ENCODE data around the gene CNTRL.
"Not testable (repeated sequence)": the region's sequence is repeated elsewhere in the genome, so short reads cannot be mapped to it uniquely, and the experiment has no call there.

The CNTRL gene

DNA sequence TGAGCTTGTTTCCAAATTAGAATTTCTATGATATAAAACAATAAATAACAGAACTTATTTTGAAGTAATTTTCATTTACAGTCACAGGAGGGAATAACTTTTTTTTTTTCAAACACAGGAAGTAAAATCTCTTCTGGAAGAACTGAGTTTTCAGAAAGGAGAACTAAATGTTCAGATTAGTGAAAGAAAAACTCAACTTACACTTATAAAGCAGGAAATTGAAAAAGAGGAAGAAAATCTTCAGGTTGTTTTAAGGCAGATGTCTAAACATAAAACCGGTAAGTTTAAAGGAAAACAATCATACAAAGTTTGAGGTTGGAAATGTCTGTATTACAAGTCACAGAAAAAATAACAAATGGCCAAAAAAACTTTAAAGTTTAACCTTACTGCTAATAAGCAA is 85.3 kb downstream of the CNTRL start:
- H3K27ac ChIP-seq (ENCODE audit: low read length): no peak overlapping the region
- H3K4me1 ChIP-seq (ENCODE audit: control insufficient read depth in 1 of 2, insufficient read depth in 2 of 2, low read length in 2 of 2): no peaks in the 10 kb centered on the region
- no peaks in the 10 kb centered on the region for H3K27me3 ChIP-seq (ENCODE audit: low read depth, low read length)
- no peak overlapping the region for H3K4me3 ChIP-seq (ENCODE audit: low read depth in 1 of 2, low read length in 2 of 2)
- peaks cover 19 to 27% of the 10 kb centered on the region in 2 donors for H3K36me3 ChIP-seq (ENCODE audit: control insufficient read depth in 1 of 2, insufficient read depth in 2 of 2, low read length in 2 of 2)
- H3K9me3 ChIP-seq (ENCODE audit: control insufficient read depth in 1 of 2, low read length in 2 of 2): no peaks in the 10 kb centered on the region

GRCh38 chr9:121168052-121168451 is 93.3 kb downstream of the CNTRL start:
- Histone ChIP-seq H3K4me1 (ENCODE audit: control insufficient read depth in 1 of 2, insufficient read depth in 2 of 2, low read length in 2 of 2) (no peaks in the 10 kb centered on the region), H3K27me3 (ENCODE audit: low read depth, low read length) (no peaks in the 10 kb centered on the region), H3K27ac (ENCODE audit: low read length) (no peak overlapping the region), H3K36me3 (ENCODE audit: control insufficient read depth in 1 of 2, insufficient read depth in 2 of 2, low read length in 2 of 2) (peaks cover 30 to 53% of the 10 kb centered on the region in 2 donors), H3K4me3 (ENCODE audit: low read depth in 1 of 2, low read length in 2 of 2) (no peak overlapping the region), H3K9me3 (ENCODE audit: control insufficient read depth in 1 of 2, low read length in 2 of 2) (no peaks in the 10 kb centered on the region)

DNA sequence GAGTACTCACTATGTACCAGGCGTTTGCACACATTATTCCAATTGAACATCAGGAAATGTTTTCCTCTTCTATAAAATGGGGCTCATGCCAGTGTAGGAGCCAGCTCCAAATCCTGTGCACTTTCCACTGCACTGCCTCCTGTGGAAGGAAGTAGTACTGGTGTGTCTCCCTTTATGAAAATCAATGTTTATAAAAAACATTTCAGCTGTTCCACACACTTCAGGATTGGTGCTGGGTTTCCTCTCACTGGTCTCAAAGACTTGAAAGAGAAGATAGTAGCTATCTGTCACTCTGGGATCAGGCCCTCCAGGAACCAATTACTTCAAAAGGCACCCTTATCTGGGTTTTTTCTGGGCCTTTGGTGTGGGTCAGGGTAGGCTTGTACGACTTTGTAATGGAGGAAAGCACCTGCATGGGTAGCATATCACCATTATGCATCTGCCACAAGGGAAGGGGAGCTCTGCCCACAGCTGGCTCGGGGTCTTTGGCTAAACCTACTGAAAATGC is 94.4 kb downstream of the CNTRL start:
- Histone ChIP-seq H3K36me3 (ENCODE audit: control insufficient read depth in 1 of 2, insufficient read depth in 2 of 2, low read length in 2 of 2) (peaks cover 40 to 62% of the 10 kb centered on the region in 2 donors), H3K4me1 (ENCODE audit: control insufficient read depth in 1 of 2, insufficient read depth in 2 of 2, low read length in 2 of 2) (no peaks in the 10 kb centered on the region), H3K9me3 (ENCODE audit: control insufficient read depth in 1 of 2, low read length in 2 of 2) (no peaks in the 10 kb centered on the region), H3K4me3 (ENCODE audit: low read depth in 1 of 2, low read length in 2 of 2) (no peak overlapping the region), H3K27me3 (ENCODE audit: low read depth, low read length) (no peaks in the 10 kb centered on the region), H3K27ac (ENCODE audit: low read length) (no peak overlapping the region)

DNA sequence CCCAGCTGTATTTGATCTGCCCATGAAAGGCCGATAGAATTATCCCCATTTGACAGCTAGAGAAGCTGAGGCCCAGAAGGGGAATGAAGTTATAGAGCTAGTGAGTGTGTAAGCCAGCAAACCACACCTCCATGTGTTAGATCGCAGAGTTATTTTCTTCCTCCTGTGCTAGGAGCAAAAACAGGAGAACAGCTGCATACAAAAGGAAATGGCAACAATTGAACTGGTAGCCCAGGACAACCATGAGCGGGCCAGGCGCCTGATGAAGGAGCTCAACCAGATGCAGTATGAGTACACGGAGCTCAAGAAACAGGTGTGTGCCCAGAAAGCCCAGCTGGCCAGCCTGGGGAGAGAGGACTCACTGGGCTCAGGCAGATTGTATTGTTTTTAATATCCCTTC is 96.5 kb downstream of the CNTRL start:
- Histone ChIP-seq H3K36me3 (ENCODE audit: control insufficient read depth in 1 of 2, insufficient read depth in 2 of 2, low read length in 2 of 2) (peaks cover 34 to 69% of the 10 kb centered on the region in 2 donors), H3K27ac (ENCODE audit: low read length) (no peak overlapping the region), H3K9me3 (ENCODE audit: control insufficient read depth in 1 of 2, low read length in 2 of 2) (no peaks in the 10 kb centered on the region), H3K27me3 (ENCODE audit: low read depth, low read length) (no peaks in the 10 kb centered on the region), H3K4me3 (ENCODE audit: low read depth in 1 of 2, low read length in 2 of 2) (no peak overlapping the region), H3K4me1 (ENCODE audit: control insufficient read depth in 1 of 2, insufficient read depth in 2 of 2, low read length in 2 of 2) (no peaks in the 10 kb centered on the region)

DNA sequence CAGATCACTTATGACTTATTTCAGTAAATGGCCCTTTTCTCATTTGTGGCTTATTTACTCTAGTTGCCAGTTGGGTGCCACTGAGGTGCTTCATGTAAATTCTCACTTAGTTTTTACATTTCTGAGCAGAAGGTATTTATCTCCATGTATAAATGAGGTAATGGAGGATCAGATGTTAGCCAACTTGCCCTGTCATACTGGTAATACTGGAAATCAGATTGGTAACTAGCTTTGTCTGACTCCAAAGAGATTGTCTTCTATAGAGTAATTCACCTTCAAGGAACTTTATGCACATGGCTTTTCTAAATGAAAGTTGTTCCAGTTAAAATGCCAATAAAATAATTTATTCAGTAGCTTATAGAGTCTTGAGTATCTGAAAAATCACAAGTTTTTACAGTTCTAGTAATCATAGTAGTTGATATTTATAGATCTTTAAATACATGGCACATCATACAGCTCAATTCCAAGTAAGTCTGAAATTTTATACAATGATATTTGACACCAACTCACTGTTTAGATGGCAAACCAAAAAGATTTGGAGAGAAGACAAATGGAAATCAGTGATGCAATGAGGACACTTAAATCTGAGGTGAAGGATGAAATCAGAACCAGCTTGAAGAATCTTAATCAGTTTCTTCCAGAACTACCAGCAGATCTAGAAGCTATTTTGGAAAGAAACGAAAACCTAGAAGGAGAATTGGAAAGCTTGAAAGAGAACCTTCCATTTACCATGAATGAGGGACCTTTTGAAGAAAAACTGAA is 98.2 kb downstream of the CNTRL start:
- H3K36me3 ChIP-seq (ENCODE audit: control insufficient read depth in 1 of 2, insufficient read depth in 2 of 2, low read length in 2 of 2): peaks cover 27 to 65% of the 10 kb centered on the region in 2 donors

GRCh38 chr9:121173501-121173900 is 98.7 kb downstream of the CNTRL start:
- Histone ChIP-seq H3K27me3 (ENCODE audit: low read depth, low read length) (no peaks in the 10 kb centered on the region), H3K4me3 (ENCODE audit: low read depth in 1 of 2, low read length in 2 of 2) (no peak overlapping the region), H3K36me3 (ENCODE audit: control insufficient read depth in 1 of 2, insufficient read depth in 2 of 2, low read length in 2 of 2) (peaks cover 24 to 64% of the 10 kb centered on the region in 2 donors), H3K4me1 (ENCODE audit: control insufficient read depth in 1 of 2, insufficient read depth in 2 of 2, low read length in 2 of 2) (no peaks in the 10 kb centered on the region), H3K9me3 (ENCODE audit: control insufficient read depth in 1 of 2, low read length in 2 of 2) (no peaks in the 10 kb centered on the region), H3K27ac (ENCODE audit: low read length) (no peak overlapping the region)

More for the DNA sequence above, 98.2 kb downstream of the CNTRL start:
- Histone ChIP-seq H3K4me3 (ENCODE audit: low read depth in 1 of 2, low read length in 2 of 2) (no peak overlapping the region), H3K9me3 (ENCODE audit: control insufficient read depth in 1 of 2, low read length in 2 of 2) (no peaks in the 10 kb centered on the region), H3K27ac (ENCODE audit: low read length) (no peak overlapping the region), H3K27me3 (ENCODE audit: low read depth, low read length) (no peaks in the 10 kb centered on the region), H3K4me1 (ENCODE audit: control insufficient read depth in 1 of 2, insufficient read depth in 2 of 2, low read length in 2 of 2) (no peaks in the 10 kb centered on the region)

DNA sequence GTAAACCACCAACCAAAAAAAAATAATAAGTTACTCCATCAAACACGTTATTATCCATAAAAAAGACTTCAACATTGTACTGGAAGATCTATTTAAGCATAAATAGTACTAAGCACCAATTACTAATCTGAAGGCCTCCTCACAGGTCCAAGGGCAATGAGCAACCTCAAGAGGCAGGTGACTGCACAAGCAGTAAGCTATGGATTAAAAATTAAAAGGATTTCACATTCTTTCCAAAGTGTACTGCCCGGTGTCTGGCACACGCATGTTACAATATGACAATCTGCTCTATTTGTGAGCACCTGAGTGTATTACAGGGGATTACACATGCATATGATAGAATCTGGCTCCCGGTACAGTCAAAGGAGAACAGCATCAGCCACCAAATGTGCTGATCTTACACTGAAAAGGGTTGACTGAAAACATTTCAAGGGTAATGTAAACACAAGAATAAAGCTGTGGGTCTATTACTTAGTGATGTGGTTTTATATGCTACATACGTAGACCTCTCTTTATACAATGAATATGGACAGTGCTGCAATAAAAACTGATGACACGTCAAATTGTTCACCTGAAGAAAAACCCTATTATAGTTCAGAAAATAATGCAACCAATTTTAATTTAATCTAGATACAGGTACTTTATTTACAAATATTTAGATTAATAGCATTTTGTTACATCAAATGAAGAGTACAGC is 104.1 kb downstream of the CNTRL start:
- Histone ChIP-seq H3K9me3 (ENCODE audit: control insufficient read depth in 1 of 2, low read length in 2 of 2) (no peaks in the 10 kb centered on the region), H3K4me3 (ENCODE audit: low read depth in 1 of 2, low read length in 2 of 2) (no peak overlapping the region), H3K36me3 (ENCODE audit: control insufficient read depth in 1 of 2, insufficient read depth in 2 of 2, low read length in 2 of 2) (peaks cover 24 to 28% of the 10 kb centered on the region in 2 donors), H3K27ac (ENCODE audit: low read length) (no peak overlapping the region), H3K4me1 (ENCODE audit: control insufficient read depth in 1 of 2, insufficient read depth in 2 of 2, low read length in 2 of 2) (peaks cover 0 to 10% of the 10 kb centered on the region in 2 donors), H3K27me3 (ENCODE audit: low read depth, low read length) (no peaks in the 10 kb centered on the region)

DNA sequence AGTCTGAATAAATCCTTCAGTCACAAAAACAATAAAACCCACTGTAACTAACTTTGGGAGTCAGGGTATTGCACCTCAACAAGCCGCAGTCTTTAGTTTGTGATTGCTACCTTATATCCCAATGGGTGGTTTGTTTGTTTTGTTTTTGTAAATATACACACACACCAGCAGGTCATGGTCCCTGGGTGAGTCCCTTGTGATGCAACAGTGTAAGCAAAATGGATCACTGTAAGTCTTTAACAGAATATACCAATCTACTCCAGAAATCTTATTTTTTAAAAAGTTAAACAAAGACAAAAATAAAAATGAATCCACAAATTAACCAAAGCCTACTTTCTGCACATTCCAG is 104.6 kb downstream of the CNTRL start:
- H3K4me3 ChIP-seq (ENCODE audit: low read depth in 1 of 2, low read length in 2 of 2); H3K27me3 ChIP-seq (ENCODE audit: low read depth, low read length); H3K27ac ChIP-seq (ENCODE audit: low read length); H3K9me3 ChIP-seq (ENCODE audit: control insufficient read depth in 1 of 2, low read length in 2 of 2): not testable (repeated sequence)
- Histone ChIP-seq H3K4me1 (ENCODE audit: control insufficient read depth in 1 of 2, insufficient read depth in 2 of 2, low read length in 2 of 2) (peaks cover 0 to 14% of the 10 kb centered on the region in 2 donors), H3K36me3 (ENCODE audit: control insufficient read depth in 1 of 2, insufficient read depth in 2 of 2, low read length in 2 of 2) (peaks cover 23 to 27% of the 10 kb centered on the region in 2 donors)

- no peaks in the 10 kb centered on the region for H3K27me3 ChIP-seq (ENCODE audit: low read depth, low read length)
- H3K4me1 ChIP-seq (ENCODE audit: control insufficient read depth in 1 of 2, insufficient read depth in 2 of 2, low read length in 2 of 2): peaks cover 0 to 14% of the 10 kb centered on the region in 2 donors
- H3K27ac ChIP-seq (ENCODE audit: low read length): no peak overlapping the region
- H3K36me3 ChIP-seq (ENCODE audit: control insufficient read depth in 1 of 2, insufficient read depth in 2 of 2, low read length in 2 of 2): peaks cover 22 to 23% of the 10 kb centered on the region in 2 donors
- H3K4me3 ChIP-seq (ENCODE audit: low read depth in 1 of 2, low read length in 2 of 2): no peak overlapping the region
- no peaks in the 10 kb centered on the region for H3K9me3 ChIP-seq (ENCODE audit: control insufficient read depth in 1 of 2, low read length in 2 of 2)
Observed at GRCh38 chr9:121179930-121180681, 105.4 kb downstream of the CNTRL start.

DNA sequence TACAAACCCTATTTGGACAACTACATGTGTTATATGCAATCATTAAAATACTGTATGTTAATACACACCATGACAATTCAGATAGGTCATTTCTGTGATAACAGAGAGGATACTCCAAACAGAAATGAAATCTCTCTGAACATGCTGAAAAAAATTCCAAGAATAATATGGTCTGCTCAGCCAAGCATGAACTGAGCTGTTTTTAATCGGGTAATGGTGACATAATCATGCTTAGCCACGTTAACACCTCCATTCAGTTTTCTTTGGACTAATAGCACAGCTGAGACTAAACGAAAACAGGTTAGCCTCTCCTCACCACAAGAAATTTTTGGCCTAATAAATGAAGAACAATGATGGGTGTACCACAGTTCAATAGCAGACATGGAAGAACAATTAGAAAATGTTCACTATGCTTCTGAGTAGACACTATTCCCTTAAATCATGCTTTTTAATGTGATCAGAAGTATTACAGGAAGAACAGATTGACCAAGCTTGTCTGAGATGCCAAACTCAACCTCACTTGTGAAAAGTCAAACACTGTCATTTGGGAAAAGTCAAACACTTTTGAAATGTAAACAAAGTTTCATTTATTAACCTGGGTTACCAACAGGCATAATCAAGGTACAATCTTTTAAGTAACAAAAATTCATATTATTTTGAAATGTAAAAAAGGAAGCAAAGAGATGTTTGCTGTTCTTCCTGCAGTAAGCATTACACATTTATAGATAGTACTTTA is 107.5 kb downstream of the CNTRL start:
- H3K36me3 ChIP-seq (ENCODE audit: control insufficient read depth in 1 of 2, insufficient read depth in 2 of 2, low read length in 2 of 2): peaks cover 27 to 32% of the 10 kb centered on the region in 2 donors
- H3K4me1 ChIP-seq (ENCODE audit: control insufficient read depth in 1 of 2, insufficient read depth in 2 of 2, low read length in 2 of 2): peaks cover 0 to 24% of the 10 kb centered on the region in 2 donors
- no peaks in the 10 kb centered on the region for H3K9me3 ChIP-seq (ENCODE audit: control insufficient read depth in 1 of 2, low read length in 2 of 2)
- H3K4me3 ChIP-seq (ENCODE audit: low read depth in 1 of 2, low read length in 2 of 2): no peak overlapping the region
- H3K27me3 ChIP-seq (ENCODE audit: low read depth, low read length): no peaks in the 10 kb centered on the region
- no peak overlapping the region for H3K27ac ChIP-seq (ENCODE audit: low read length)

Data from muscle layer of duodenum (tissue), 2 donors.